NCI-H146 treated with DMSO at 0.1 percent for 48 hours (cell line): ENCODE measurements around the gene KCNQ1.

Experiments used
- DNase-seq: peaks from one replicate; lab custom pipeline; 2025; ENCODE audit not compliant: unreplicated experiment; lab: John Stamatoyannopoulos, UW

KCNQ1 gene

GRCh38 chr11:2542406-2542805 lies 97.6 kb downstream of the KCNQ1 start:
- DNase-seq: no peak

GRCh38 chr11:2547806-2548205 lies 103.0 kb downstream of the KCNQ1 start:
- DNase-seq: no peak

- no peak for DNase-seq
Observed at GRCh38 chr11:2548596-2548995, 103.8 kb downstream of the KCNQ1 start.

- no peak for DNase-seq
Observed at GRCh38 chr11:2549080-2549479, 104.3 kb downstream of the KCNQ1 start.

- no peak for DNase-seq
Observed at GRCh38 chr11:2549491-2549875, 104.7 kb downstream of the KCNQ1 start.

- no peak for DNase-seq
Observed at GRCh38 chr11:2549876-2550605, 105.2 kb downstream of the KCNQ1 start.

- no peak for DNase-seq
Observed at GRCh38 chr11:2550606-2550970, 105.8 kb downstream of the KCNQ1 start.

GRCh38 chr11:2551131-2551530 lies 106.3 kb downstream of the KCNQ1 start:
- no peak for DNase-seq

- no peak for DNase-seq
Observed at GRCh38 chr11:2552210-2552609, 107.4 kb downstream of the KCNQ1 start.

GRCh38 chr11:2553198-2553597 lies 108.4 kb downstream of the KCNQ1 start:
- no peak for DNase-seq

- no peak for DNase-seq
Observed at GRCh38 chr11:2553886-2554285, 109.1 kb downstream of the KCNQ1 start.

- DNase-seq: no peak
Observed at GRCh38 chr11:2554338-2555207, 109.8 kb downstream of the KCNQ1 start.

- DNase-seq: no peak
Observed at GRCh38 chr11:2555336-2555735, 110.5 kb downstream of the KCNQ1 start.

- DNase-seq: no peak
Observed at GRCh38 chr11:2555891-2556290, 111.1 kb downstream of the KCNQ1 start.

GRCh38 chr11:2557381-2557780 lies 112.6 kb downstream of the KCNQ1 start:
- DNase-seq: no peak

GRCh38 chr11:2558397-2558796 lies 113.6 kb downstream of the KCNQ1 start:
- no peak for DNase-seq

GRCh38 chr11:2558861-2559526 lies 114.2 kb downstream of the KCNQ1 start:
- DNase-seq: no peak

- no peak for DNase-seq
Observed at GRCh38 chr11:2559527-2560311, 114.9 kb downstream of the KCNQ1 start.

GRCh38 chr11:2561696-2562581 lies 117.1 kb downstream of the KCNQ1 start:
- no peak for DNase-seq

- no peak for DNase-seq
Observed at GRCh38 chr11:2562890-2563212, 118.0 kb downstream of the KCNQ1 start.
